Measurements from ENCODE around the gene PCGF3. TPM values are rescaled to one million over a fixed set of nuclear protein-coding genes. Genes with fewer than 3 reads are reported as not detected.

The PCGF3 gene
- total RNA-seq, 2 experiments from 2014 or later, result 45.4 to 51.6 TPM

- Mint-ChIP-seq H3K27ac (no peak overlapping the region), H3K27me3 (peaks cover 34% of the 10 kb centered on the region), H3K36me3 (no peaks in the 10 kb centered on the region), H3K4me3 (no peak overlapping the region), H3K9me3 (no peaks in the 10 kb centered on the region), H3K4me1 (peaks cover 30% of the 10 kb centered on the region)
- DNase-seq (no peak), ATAC-seq (ENCODE audit: low read depth) (no peak)
- POLR2A ChIA-PET, result interaction anchor here (1.5 kb wide), 1 partner anchor 9 kb away, joined by 10 read pairs; no protein-coding TSS in a partner anchor
These were observed 85.7 kb downstream of the PCGF3 start for GRCh38 chr4:791252-791897.

GRCh38 chr4:791898-792625, 86.4 kb downstream of the PCGF3 start:
- Mint-ChIP-seq H3K27ac (peak overlapping the region; percentile 77), H3K4me1 (peaks cover 30% of the 10 kb centered on the region), H3K9me3 (no peaks in the 10 kb centered on the region), H3K27me3 (peaks cover 41% of the 10 kb centered on the region), H3K4me3 (peak overlapping the region; percentile 74), H3K36me3 (no peaks in the 10 kb centered on the region)
- DNase-seq (peak; percentile 71), ATAC-seq (ENCODE audit: low read depth) (peak; percentile 58)
- POLR2A ChIA-PET, result interaction anchor here (1.5 to 4.1 kb wide), 2 partner anchors 9 to 10 kb away, joined by 10 to 41 read pairs; no protein-coding TSS in a partner anchor

DNA sequence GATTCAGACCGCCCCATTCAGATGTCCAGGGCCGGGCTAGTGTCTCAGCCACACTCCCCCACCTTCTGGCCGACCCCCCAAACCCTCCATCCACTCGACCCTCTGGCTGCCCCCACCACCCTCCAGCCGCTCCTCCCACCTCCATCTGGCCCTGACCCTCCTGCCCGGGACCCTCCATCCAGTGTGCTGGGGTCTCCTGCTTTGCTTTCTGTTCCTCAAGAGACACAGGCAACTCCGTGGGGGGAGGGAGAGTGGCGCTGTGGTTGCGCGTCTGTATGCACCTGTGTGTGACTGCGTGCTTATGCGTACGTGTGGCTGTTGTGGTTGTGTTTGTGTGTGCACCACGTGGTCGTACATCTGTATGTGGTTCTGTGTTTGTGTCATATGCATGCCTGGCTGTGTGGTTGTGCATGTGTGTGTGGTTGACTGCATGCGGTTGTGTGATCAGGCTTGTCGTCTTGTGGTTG, 87.0 kb downstream of the PCGF3 start:
- POLR2A ChIA-PET, result interaction anchor here (4.1 kb wide), 1 partner anchor 9 kb away, joined by 41 read pairs; no protein-coding TSS in a partner anchor
- H3K36me3 Mint-ChIP-seq, result no peaks in the 10 kb centered on the region
- peaks cover 25% of the 10 kb centered on the region for H3K4me1 Mint-ChIP-seq
- H3K4me3 Mint-ChIP-seq, result peak overlapping the region; percentile 74
- H3K27ac Mint-ChIP-seq, result peak overlapping the region; percentile 77
- DNase-seq (peak; percentile 60), ATAC-seq (ENCODE audit: low read depth) (peak; percentile 27)
- H3K9me3 Mint-ChIP-seq, result no peaks in the 10 kb centered on the region
- peaks cover 41% of the 10 kb centered on the region for H3K27me3 Mint-ChIP-seq

GRCh38 chr4:793093-793861, 87.6 kb downstream of the PCGF3 start:
- DNase-seq, result no peak
- ATAC-seq (ENCODE audit: low read depth), result no peak
- POLR2A ChIA-PET, result interaction anchor here (1.5 to 4.1 kb wide), 2 partner anchors 10 to 27 kb away, joined by 6 to 41 read pairs; no protein-coding TSS in a partner anchor
- peaks cover 41% of the 10 kb centered on the region for H3K27me3 Mint-ChIP-seq
- peak overlapping the region; percentile 77 for H3K27ac Mint-ChIP-seq
- H3K9me3 Mint-ChIP-seq, result no peaks in the 10 kb centered on the region
- no peaks in the 10 kb centered on the region for H3K36me3 Mint-ChIP-seq
- H3K4me1 Mint-ChIP-seq, result peaks cover 24% of the 10 kb centered on the region
- H3K4me3 Mint-ChIP-seq, result peak overlapping the region; percentile 74

DNA sequence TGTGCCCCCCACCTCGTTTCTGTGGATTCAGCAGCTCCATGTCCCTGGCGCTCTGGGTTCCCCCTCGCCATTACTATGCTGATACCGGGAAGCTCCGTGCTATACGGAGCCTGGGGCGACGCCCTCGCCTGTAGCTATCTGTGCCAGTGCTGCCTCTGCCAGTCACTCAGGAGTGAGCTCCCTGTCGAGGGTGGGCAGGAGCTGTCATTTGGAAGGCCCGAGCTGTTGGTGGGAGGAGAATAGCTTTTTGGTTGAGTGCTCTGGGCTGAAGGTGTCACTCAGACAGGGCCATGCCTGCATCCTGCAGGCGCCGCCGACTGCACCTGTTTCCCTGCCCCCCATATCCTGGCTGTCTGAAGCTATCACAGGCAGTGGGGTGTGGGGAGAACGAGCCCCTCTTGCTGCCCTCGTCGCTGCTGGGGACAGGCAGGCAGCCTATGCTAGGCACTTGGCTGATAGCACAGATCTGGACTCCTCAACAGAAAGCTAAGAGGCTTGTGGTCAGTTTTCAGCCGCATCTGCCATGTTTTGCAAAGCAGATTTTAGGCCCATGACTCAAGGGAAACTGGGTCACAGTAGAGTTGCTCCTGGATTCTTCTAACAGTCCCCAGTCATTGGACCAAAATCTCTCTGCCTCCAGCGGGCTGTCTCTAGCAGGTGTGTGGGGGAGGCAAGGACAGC, 88.4 kb downstream of the PCGF3 start:
- no peaks in the 10 kb centered on the region for H3K36me3 Mint-ChIP-seq
- POLR2A ChIA-PET, result interaction anchor here (1.5 to 4.1 kb wide), 2 partner anchors 11 to 27 kb away, joined by 6 to 41 read pairs; no protein-coding TSS in a partner anchor
- H3K9me3 Mint-ChIP-seq, result no peaks in the 10 kb centered on the region
- H3K4me3 Mint-ChIP-seq, result peak overlapping the region; percentile 31
- ATAC-seq (ENCODE audit: low read depth) (peak; percentile 33), DNase-seq (peak; percentile 50)
- H3K4me1 Mint-ChIP-seq, result peaks cover 31% of the 10 kb centered on the region
- H3K27ac Mint-ChIP-seq, result no peak overlapping the region
- H3K27me3 Mint-ChIP-seq, result peaks cover 41% of the 10 kb centered on the region

DNA sequence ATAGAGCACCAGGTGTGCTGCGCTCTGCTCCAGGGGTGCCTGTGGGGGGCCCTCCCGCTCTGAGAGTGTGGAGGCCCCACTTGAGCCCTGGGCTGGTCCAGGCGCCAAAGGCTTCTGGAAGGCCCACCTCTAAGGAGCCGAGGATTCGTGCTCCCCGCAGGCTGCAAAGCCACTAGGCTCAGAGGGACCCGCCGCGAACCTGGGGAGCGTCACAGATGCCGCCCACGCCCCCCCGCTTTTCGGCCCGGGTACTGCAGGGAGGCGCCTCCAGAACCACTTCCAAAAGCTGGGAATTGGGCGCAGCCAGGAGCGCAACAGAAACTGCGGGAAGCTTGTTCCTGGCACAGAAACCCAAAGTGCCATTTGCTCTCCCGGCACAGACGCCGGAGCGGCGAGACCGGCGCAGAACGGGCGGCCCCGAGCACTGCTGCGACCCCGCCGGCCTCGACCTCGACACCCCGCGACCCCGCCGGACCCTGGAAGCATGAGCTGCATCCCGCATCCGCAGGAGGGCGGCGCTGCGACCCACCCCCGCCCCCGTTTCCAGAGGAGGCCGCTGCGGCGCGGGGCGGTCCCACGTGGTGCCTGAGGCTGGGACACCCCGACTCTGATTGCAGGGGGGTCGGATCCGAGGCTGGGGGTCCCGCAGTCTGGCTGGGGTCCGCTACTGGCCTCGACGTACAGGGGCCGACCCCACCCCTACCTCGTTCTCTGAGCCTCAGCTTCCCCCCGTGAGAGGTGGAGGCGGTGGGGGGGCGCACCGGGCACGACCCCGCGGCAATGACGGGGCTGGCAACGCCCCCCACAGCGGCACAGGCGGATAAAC, 89.5 kb downstream of the PCGF3 start:
- H3K27me3 Mint-ChIP-seq, result peaks cover 40% of the 10 kb centered on the region
- no peak for ATAC-seq (ENCODE audit: low read depth)
- peak; percentile 29 for DNase-seq
- POLR2A ChIA-PET, result interaction anchor here (1.1 to 4.1 kb wide), 2 partner anchors 9 to 12 kb away, joined by 4 to 41 read pairs; no protein-coding TSS in a partner anchor
- H3K9me3 Mint-ChIP-seq, result no peaks in the 10 kb centered on the region
- H3K4me3 Mint-ChIP-seq, result peak overlapping the region; percentile 24
- peaks cover 41% of the 10 kb centered on the region for H3K4me1 Mint-ChIP-seq
- no peaks in the 10 kb centered on the region for H3K36me3 Mint-ChIP-seq
- no peak overlapping the region for H3K27ac Mint-ChIP-seq

GRCh38 chr4:795726-796119, 90.1 kb downstream of the PCGF3 start:
- POLR2A ChIA-PET, result interaction anchor here (1.1 to 4.1 kb wide), 2 partner anchors 9 to 12 kb away, joined by 4 to 41 read pairs; no protein-coding TSS in a partner anchor
- H3K27me3 Mint-ChIP-seq, result peaks cover 40% of the 10 kb centered on the region
- no peak overlapping the region for H3K27ac Mint-ChIP-seq
- no peaks in the 10 kb centered on the region for H3K9me3 Mint-ChIP-seq
- H3K4me3 Mint-ChIP-seq, result no peak overlapping the region
- DNase-seq (no peak), ATAC-seq (ENCODE audit: low read depth) (no peak)
- H3K36me3 Mint-ChIP-seq, result no peaks in the 10 kb centered on the region
- H3K4me1 Mint-ChIP-seq, result peaks cover 39% of the 10 kb centered on the region

DNA sequence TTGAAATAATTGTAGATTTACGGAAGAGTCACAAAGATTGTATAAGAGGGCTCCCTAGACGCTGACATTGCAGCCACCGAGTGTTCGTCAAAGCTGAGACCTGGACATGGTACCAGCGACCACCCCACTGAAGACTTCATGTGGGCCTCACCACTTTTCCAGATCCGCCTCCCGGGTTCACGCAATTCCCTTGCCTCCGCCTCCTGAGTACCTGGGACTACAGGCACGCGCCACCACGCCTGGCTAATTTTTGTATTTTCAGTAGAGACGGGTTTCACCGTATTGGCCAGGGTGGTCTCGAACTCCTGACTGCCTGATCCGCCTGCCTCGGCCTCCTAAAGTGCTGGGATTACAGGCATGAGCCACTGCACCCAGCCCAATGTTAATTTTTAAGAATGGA, 90.6 kb downstream of the PCGF3 start:
- Mint-ChIP-seq H3K36me3 (no peaks in the 10 kb centered on the region), H3K4me1 (peaks cover 37% of the 10 kb centered on the region), H3K9me3 (no peaks in the 10 kb centered on the region), H3K27ac (no peak overlapping the region), H3K4me3 (no peak overlapping the region), H3K27me3 (peaks cover 40% of the 10 kb centered on the region)
- POLR2A ChIA-PET, result interaction anchor here (1.1 to 4.1 kb wide), 2 partner anchors 10 to 13 kb away, joined by 4 to 41 read pairs; no protein-coding TSS in a partner anchor
- DNase-seq (no peak), ATAC-seq (ENCODE audit: low read depth) (no peak)

- POLR2A ChIA-PET, result no interaction called here
- Mint-ChIP-seq H3K9me3 (peaks cover 4% of the 10 kb centered on the region), H3K36me3 (no peaks in the 10 kb centered on the region), H3K27me3 (peaks cover 40% of the 10 kb centered on the region), H3K4me1 (peaks cover 37% of the 10 kb centered on the region), H3K27ac (no peak overlapping the region), H3K4me3 (no peak overlapping the region)
- DNase-seq (no peak), ATAC-seq (ENCODE audit: low read depth) (no peak)
These were observed 91.4 kb downstream of the PCGF3 start for GRCh38 chr4:797066-797465.

DNA sequence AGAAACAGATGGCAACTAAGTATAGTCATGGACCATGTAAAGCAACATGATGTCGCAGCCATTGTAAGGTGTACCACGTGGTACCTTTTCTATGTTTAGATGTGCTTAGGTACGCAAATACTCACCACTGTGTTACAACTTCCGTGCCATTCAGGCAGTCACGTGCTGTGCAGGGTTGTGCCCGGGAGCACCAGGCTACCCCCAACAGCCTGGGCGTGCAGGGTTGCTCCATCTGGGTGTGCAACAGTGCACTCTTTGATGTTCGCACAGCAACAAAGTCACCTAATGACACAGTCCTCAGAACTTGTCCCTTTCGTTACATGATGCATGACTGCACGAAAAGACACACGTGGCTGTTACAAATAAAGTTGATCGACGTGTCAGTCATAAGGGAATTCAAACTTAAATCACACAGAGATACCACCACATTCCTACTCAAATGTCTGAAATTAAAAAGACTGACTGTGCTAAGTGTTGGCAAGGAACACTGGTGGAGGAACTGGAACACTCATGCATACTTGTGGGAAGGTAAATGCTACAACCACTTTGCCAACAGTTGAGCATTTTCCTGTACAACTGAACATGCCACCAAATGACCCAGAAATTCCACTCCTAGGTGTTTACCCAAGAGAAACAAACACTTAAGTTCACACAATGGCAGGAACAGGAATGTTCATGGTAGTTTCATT, 95.9 kb downstream of the PCGF3 start:
- peaks cover 19% of the 10 kb centered on the region for H3K4me1 Mint-ChIP-seq
- POLR2A ChIA-PET, result no interaction called here
- DNase-seq (no peak), ATAC-seq (ENCODE audit: low read depth) (no peak)
- H3K27ac Mint-ChIP-seq, result no peak overlapping the region
- H3K36me3 Mint-ChIP-seq, result no peaks in the 10 kb centered on the region
- H3K9me3 Mint-ChIP-seq, result peaks cover 7% of the 10 kb centered on the region
- H3K4me3 Mint-ChIP-seq, result no peak overlapping the region
- peaks cover 20% of the 10 kb centered on the region for H3K27me3 Mint-ChIP-seq

DNA sequence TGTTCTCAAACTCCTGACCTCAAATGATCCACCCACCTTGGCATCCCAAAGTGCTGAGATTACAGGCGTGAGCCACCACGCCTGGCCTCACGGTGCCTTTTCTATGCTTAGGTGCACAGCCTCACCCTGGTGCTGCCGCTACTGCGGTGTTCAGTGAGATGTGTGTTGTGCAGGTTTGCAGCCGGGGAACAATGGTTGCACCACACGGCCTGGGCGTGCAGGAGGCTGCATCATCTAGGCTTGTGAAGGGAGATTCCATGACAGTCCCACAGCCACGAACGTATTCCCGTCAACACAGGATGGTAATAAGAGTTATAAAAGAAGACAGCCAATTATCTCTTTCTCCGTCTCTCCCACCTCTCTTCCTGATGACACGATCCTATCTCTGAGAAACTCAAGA, 98.3 kb downstream of the PCGF3 start:
- Mint-ChIP-seq H3K4me3 (no peak overlapping the region), H3K27me3 (peaks cover 16% of the 10 kb centered on the region), H3K9me3 (peaks cover 7% of the 10 kb centered on the region), H3K27ac (no peak overlapping the region), H3K4me1 (peaks cover 13% of the 10 kb centered on the region), H3K36me3 (no peaks in the 10 kb centered on the region)
- no peak for ATAC-seq (ENCODE audit: low read depth)
- POLR2A ChIA-PET, result no interaction called here
- DNase-seq, result no peak

Data from activated naive CD8-positive, alpha-beta T cell treated with anti-CD3 and anti-CD28 coated beads, Interleukin-2, amount 10 ng/mL, durations not matched to agents 7 days and 5 days (primary cell).